ENCODE results near the gene COL4A4. TPM values are rescaled to one million over a fixed set of nuclear protein-coding genes. Genes with fewer than 3 reads are reported as not detected.

The COL4A4 gene
- total RNA-seq, 6 donors from 2014 or later, result 22.0 to 31.2 (median 26.1) TPM

- Histone ChIP-seq H3K36me3 (no peaks in the 10 kb centered on the region), H3K4me3 (no peak overlapping the region), H3K27me3 (no peaks in the 10 kb centered on the region), H3K27ac (no peak overlapping the region), H3K9me3 (no peaks in the 10 kb centered on the region), H3K4me1 (no peaks in the 10 kb centered on the region)
- 64 to 68% methylated on average over 15 to 16 of the region's 16 CpGs for WGBS, 2 donors
- TF ChIP-seq POLR2A (IDR thresholded peaks at IDR 0.05), result no peak
- TF ChIP-seq CTCF (IDR thresholded peaks at IDR 0.05), result peak in 1 of 6 experiments; percentile 12
- DNase-seq, result peak in 1 of 2 donors; percentile 70
- ATAC-seq (ENCODE audit: low FRiP score in 2 of 2), result peak in 1 of 2 donors; percentile 62
Measured at GRCh38 chr2:227033471-227034148, 130.4 kb downstream of the COL4A4 start.

- no peak for DNase-seq
- TF ChIP-seq CTCF (IDR thresholded peaks at IDR 0.05) (no peak), POLR2AphosphoS5 (IDR thresholded peaks at IDR 0.05) (no peak), POLR2A (IDR thresholded peaks at IDR 0.05) (no peak), EP300 (IDR thresholded peaks at IDR 0.05) (no peak)
- no peak overlapping the region for H3K27ac ChIP-seq
- ATAC-seq (ENCODE audit: low FRiP score in 2 of 2), result no peak
- H3K27me3 ChIP-seq, result no peaks in the 10 kb centered on the region
- no peaks in the 10 kb centered on the region for H3K9me3 ChIP-seq
- no peak overlapping the region for H3K4me3 ChIP-seq
- WGBS, 2 donors, result 40 to 76% methylated on average over 3 of the region's 3 CpGs
- H3K36me3 ChIP-seq, result no peaks in the 10 kb centered on the region
- no peaks in the 10 kb centered on the region for H3K4me1 ChIP-seq
Measured at GRCh38 chr2:227031379-227031778, 132.6 kb downstream of the COL4A4 start.

- ATAC-seq (ENCODE audit: low FRiP score in 2 of 2), result no peak
- Histone ChIP-seq H3K27me3 (no peaks in the 10 kb centered on the region), H3K4me3 (no peak overlapping the region), H3K9me3 (no peaks in the 10 kb centered on the region), H3K27ac (no peak overlapping the region), H3K4me1 (no peaks in the 10 kb centered on the region), H3K36me3 (no peaks in the 10 kb centered on the region)
- WGBS, 2 donors, result 78 to 91% methylated on average over 2 of the region's 2 CpGs
- no peak for DNase-seq
- no peak for TF ChIP-seq EP300 (IDR thresholded peaks at IDR 0.05)
- no peak for TF ChIP-seq POLR2A (IDR thresholded peaks at IDR 0.05)
- no peak for TF ChIP-seq CTCF (IDR thresholded peaks at IDR 0.05)
- no peak for TF ChIP-seq POLR2AphosphoS5 (IDR thresholded peaks at IDR 0.05)
Measured at GRCh38 chr2:227030789-227031188, 133.2 kb downstream of the COL4A4 start.

GRCh38 chr2:227029426-227030105 lies 134.4 kb downstream of the COL4A4 start:
- 66 to 84% methylated on average over 3 of the region's 3 CpGs for WGBS, 2 donors
- ATAC-seq (ENCODE audit: low FRiP score in 2 of 2) (no peak), DNase-seq (no peak)
- no peaks in the 10 kb centered on the region for H3K27me3 ChIP-seq
- H3K4me1 ChIP-seq, result no peaks in the 10 kb centered on the region
- TF ChIP-seq CTCF (IDR thresholded peaks at IDR 0.05) (no peak), POLR2AphosphoS5 (IDR thresholded peaks at IDR 0.05) (no peak), EP300 (IDR thresholded peaks at IDR 0.05) (no peak), POLR2A (IDR thresholded peaks at IDR 0.05) (no peak)
- H3K27ac ChIP-seq, result no peak overlapping the region
- H3K4me3 ChIP-seq, result no peak overlapping the region
- H3K9me3 ChIP-seq, result no peaks in the 10 kb centered on the region
- H3K36me3 ChIP-seq, result no peaks in the 10 kb centered on the region

Measured in upper lobe of left lung (tissue), 6 donors.